ENCODE data around the gene TNFAIP8L1. TPM values are rescaled to one million over a fixed set of nuclear protein-coding genes. Genes with fewer than 3 reads are reported as not detected.

The TNFAIP8L1 gene
- total RNA-seq, 1 donor, result 19.4 TPM

- DNase-seq (ENCODE audit: low read depth in 2 of 3, low spot score in 2 of 3), result peak in 2 of 3 donors; percentile 62 to 69
Observed at GRCh38 chr19:4609878-4610511, 29.3 kb upstream of the TNFAIP8L1 start.

GRCh38 chr19:4613254-4613751, 26.0 kb upstream of the TNFAIP8L1 start:
- DNase-seq (ENCODE audit: low read depth in 2 of 3, low spot score in 2 of 3), result no peak

GRCh38 chr19:4618019-4618418, 21.3 kb upstream of the TNFAIP8L1 start:
- DNase-seq (ENCODE audit: low read depth in 2 of 3, low spot score in 2 of 3), result no peak

- no peak for DNase-seq (ENCODE audit: low read depth in 2 of 3, low spot score in 2 of 3)
Observed at GRCh38 chr19:4619668-4620294, 19.5 kb upstream of the TNFAIP8L1 start.

- DNase-seq (ENCODE audit: low read depth in 2 of 3, low spot score in 2 of 3), result no peak
Observed at GRCh38 chr19:4620675-4621074, 18.6 kb upstream of the TNFAIP8L1 start.

- no peak for DNase-seq (ENCODE audit: low read depth in 2 of 3, low spot score in 2 of 3)
Observed at GRCh38 chr19:4622695-4623421, 16.5 kb upstream of the TNFAIP8L1 start.

GRCh38 chr19:4624301-4624700, 15.0 kb upstream of the TNFAIP8L1 start:
- DNase-seq (ENCODE audit: low read depth in 2 of 3, low spot score in 2 of 3), result no peak

- no peak for DNase-seq (ENCODE audit: low read depth in 2 of 3, low spot score in 2 of 3)
Observed at GRCh38 chr19:4624733-4625362, 14.5 kb upstream of the TNFAIP8L1 start.

- peak in 2 of 3 donors; percentile 79 to 87 for DNase-seq (ENCODE audit: low read depth in 2 of 3, low spot score in 2 of 3)
Observed at GRCh38 chr19:4633140-4633967, 6.0 kb upstream of the TNFAIP8L1 start.

- DNase-seq (ENCODE audit: low read depth in 2 of 3, low spot score in 2 of 3), result no peak
Observed at GRCh38 chr19:4635754-4636116, 3.6 kb upstream of the TNFAIP8L1 start.

GRCh38 chr19:4636151-4636717, 3.1 kb upstream of the TNFAIP8L1 start:
- DNase-seq (ENCODE audit: low read depth in 2 of 3, low spot score in 2 of 3), result peak; percentile 51 to 62 (median 54)

- no peak for DNase-seq (ENCODE audit: low read depth in 2 of 3, low spot score in 2 of 3)
Observed at GRCh38 chr19:4636761-4637160, 2.6 kb upstream of the TNFAIP8L1 start.

- DNase-seq (ENCODE audit: low read depth in 2 of 3, low spot score in 2 of 3), result no peak
Observed at GRCh38 chr19:4638317-4638716, 999 bp upstream of the TNFAIP8L1 start.

GRCh38 chr19:4639531-4640246, 373 bp downstream of the TNFAIP8L1 start:
- peak in 1 of 3 donors; percentile 24 for DNase-seq (ENCODE audit: low read depth in 2 of 3, low spot score in 2 of 3)

- no peak for DNase-seq (ENCODE audit: low read depth in 2 of 3, low spot score in 2 of 3)
Observed at GRCh38 chr19:4640247-4641000, 1.1 kb downstream of the TNFAIP8L1 start.

GRCh38 chr19:4641132-4641531, 1.8 kb downstream of the TNFAIP8L1 start:
- DNase-seq (ENCODE audit: low read depth in 2 of 3, low spot score in 2 of 3), result no peak

GRCh38 chr19:4642625-4643024, 3.3 kb downstream of the TNFAIP8L1 start:
- no peak for DNase-seq (ENCODE audit: low read depth in 2 of 3, low spot score in 2 of 3)

- no peak for DNase-seq (ENCODE audit: low read depth in 2 of 3, low spot score in 2 of 3)
Observed at GRCh38 chr19:4645718-4646117, 6.4 kb downstream of the TNFAIP8L1 start.
